Measurements from ENCODE around the gene ADAM21.
"Not testable (repeated sequence)": the region's sequence is repeated elsewhere in the genome, so short reads cannot be mapped to it uniquely, and the experiment has no call there.

ADAM21 gene

GRCh38 chr14:70454731-70455130 lies 2.8 kb downstream of the ADAM21 start:
- H3K4me1 Mint-ChIP-seq: no peaks in the 10 kb centered on the region
- H3K4me3 Mint-ChIP-seq: no peak overlapping the region
- H3K27me3 Mint-ChIP-seq: peaks cover 9% of the 10 kb centered on the region
- H3K9me3 Mint-ChIP-seq: no peaks in the 10 kb centered on the region
- H3K27ac Mint-ChIP-seq: no peak overlapping the region
- no peak for ATAC-seq
- H3K36me3 Mint-ChIP-seq: no peaks in the 10 kb centered on the region

- H3K36me3 Mint-ChIP-seq: peaks cover 35% of the 10 kb centered on the region
- H3K4me1 Mint-ChIP-seq: no peaks in the 10 kb centered on the region
- H3K27me3 Mint-ChIP-seq: no peaks in the 10 kb centered on the region
- ATAC-seq: no peak
- H3K4me3 Mint-ChIP-seq: no peak overlapping the region
- peaks cover 2% of the 10 kb centered on the region for H3K9me3 Mint-ChIP-seq
- H3K27ac Mint-ChIP-seq: no peak overlapping the region
These were observed 16.8 kb downstream of the ADAM21 start for GRCh38 chr14:70468731-70469130.

GRCh38 chr14:70470863-70471563 lies 19.0 kb downstream of the ADAM21 start:
- not testable (repeated sequence) for H3K27me3 Mint-ChIP-seq, H3K9me3 Mint-ChIP-seq, H3K27ac Mint-ChIP-seq, H3K4me1 Mint-ChIP-seq, H3K4me3 Mint-ChIP-seq, ATAC-seq
- H3K36me3 Mint-ChIP-seq: peaks cover 47% of the 10 kb centered on the region

- H3K27ac Mint-ChIP-seq: no peak overlapping the region
- no peaks in the 10 kb centered on the region for H3K4me1 Mint-ChIP-seq
- peaks cover 53% of the 10 kb centered on the region for H3K36me3 Mint-ChIP-seq
- H3K27me3 Mint-ChIP-seq: no peaks in the 10 kb centered on the region
- no peaks in the 10 kb centered on the region for H3K9me3 Mint-ChIP-seq
- H3K4me3 Mint-ChIP-seq: no peak overlapping the region
- no peak for ATAC-seq
These were observed 20.5 kb downstream of the ADAM21 start for GRCh38 chr14:70472253-70473159.

GRCh38 chr14:70473825-70474224 lies 21.9 kb downstream of the ADAM21 start:
- H3K9me3 Mint-ChIP-seq: no peaks in the 10 kb centered on the region
- H3K36me3 Mint-ChIP-seq: peaks cover 48% of the 10 kb centered on the region
- no peaks in the 10 kb centered on the region for H3K4me1 Mint-ChIP-seq
- no peak overlapping the region for H3K4me3 Mint-ChIP-seq
- no peaks in the 10 kb centered on the region for H3K27me3 Mint-ChIP-seq
- no peak overlapping the region for H3K27ac Mint-ChIP-seq
- no peak for ATAC-seq

- H3K4me1 Mint-ChIP-seq, H3K4me3 Mint-ChIP-seq, H3K27ac Mint-ChIP-seq, ATAC-seq, H3K27me3 Mint-ChIP-seq, H3K9me3 Mint-ChIP-seq: not testable (repeated sequence)
- peaks cover 41% of the 10 kb centered on the region for H3K36me3 Mint-ChIP-seq
These were observed 23.5 kb downstream of the ADAM21 start for GRCh38 chr14:70475459-70475858.

- H3K4me1 Mint-ChIP-seq, H3K9me3 Mint-ChIP-seq, H3K4me3 Mint-ChIP-seq, H3K27ac Mint-ChIP-seq, H3K27me3 Mint-ChIP-seq, ATAC-seq: not testable (repeated sequence)
- peaks cover 28% of the 10 kb centered on the region for H3K36me3 Mint-ChIP-seq
These were observed 25.6 kb downstream of the ADAM21 start for GRCh38 chr14:70477356-70478105.

- ATAC-seq: no peak
- peaks cover 28% of the 10 kb centered on the region for H3K9me3 Mint-ChIP-seq
- peaks cover 69% of the 10 kb centered on the region for H3K36me3 Mint-ChIP-seq
- H3K4me1 Mint-ChIP-seq: no peaks in the 10 kb centered on the region
- no peaks in the 10 kb centered on the region for H3K27me3 Mint-ChIP-seq
- no peak overlapping the region for H3K4me3 Mint-ChIP-seq
- H3K27ac Mint-ChIP-seq: no peak overlapping the region
These were observed 37.7 kb downstream of the ADAM21 start for GRCh38 chr14:70489579-70490200.

- Mint-ChIP-seq H3K4me3 (no peak overlapping the region), H3K4me1 (no peaks in the 10 kb centered on the region), H3K27me3 (no peaks in the 10 kb centered on the region), H3K27ac (no peak overlapping the region), H3K9me3 (peaks cover 7% of the 10 kb centered on the region), H3K36me3 (peaks cover 62% of the 10 kb centered on the region)
- no peak for ATAC-seq
These were observed 46.2 kb downstream of the ADAM21 start for GRCh38 chr14:70498191-70498590.

All from stimulated activated memory B cell treated with anti-CD40 and anti-IgM and Interleukin-4, amounts not matched to agents 10 μg/mL and 1 μg/mL and 100 μg/mL, for 72 hours (primary cell).